Frontal cortex (tissue), 4 donors: ENCODE data around the gene AKNAD1. TPM values are rescaled to one million over a fixed set of nuclear protein-coding genes. Genes with fewer than 3 reads are reported as not detected.
A peak's percentile ranks its signal among the peaks of the same experiment; 100 is the strongest.

Source experiments
- DNase-seq, 2 donors: peaks; one replicate each; pipeline ENCODE4 v3.0.0; 2012; ENCODE audit warnings: low spot score in 2 of 2
- FAIRE-seq: peaks from 2 replicates; lab custom pipeline; 2012; peaks lifted over from hg19 to GRCh38; lab: Jason Lieb, UNC
- total RNA-seq: library from RNA; depleted of rRNA; stranded (reverse); fragments of >200 nt; gene quantifications from one replicate; pipeline ENCODE4 v1.2.3, GENCODE V29; 2014
- donor health status: control.
- donor health status: control.
- donor health status: control.

Gene AKNAD1
- total RNA-seq, 1 donor from 2014 or later = 5.3 TPM

GRCh38 chr1:108842525-108843181 lies 14.2 kb downstream of the AKNAD1 start:
- DNase-seq = no peak
- FAIRE-seq = no peak

GRCh38 chr1:108841703-108842102 lies 15.2 kb downstream of the AKNAD1 start:
- FAIRE-seq = no peak
- no peak for DNase-seq

GRCh38 chr1:108832929-108833328 lies 24.0 kb downstream of the AKNAD1 start:
- FAIRE-seq (no peak), DNase-seq (no peak)

- no peak for FAIRE-seq
Measured at GRCh38 chr1:108831225-108831624, 25.7 kb downstream of the AKNAD1 start.

GRCh38 chr1:108830119-108831008 lies 26.5 kb downstream of the AKNAD1 start:
- DNase-seq (peak in 1 of 2 donors; percentile 55), FAIRE-seq (no peak)

More at GRCh38 chr1:108831225-108831624, 25.7 kb downstream of the AKNAD1 start:
- no peak for DNase-seq

- FAIRE-seq (no peak), DNase-seq (no peak)
Measured at GRCh38 chr1:108829498-108829916, 27.4 kb downstream of the AKNAD1 start.

GRCh38 chr1:108828074-108828961 lies 28.6 kb downstream of the AKNAD1 start:
- DNase-seq (peak; percentile 50 to 71), FAIRE-seq (no peak)

GRCh38 chr1:108826081-108826635 lies 30.7 kb downstream of the AKNAD1 start:
- DNase-seq (no peak), FAIRE-seq (no peak)

GRCh38 chr1:108824051-108824450 lies 32.8 kb downstream of the AKNAD1 start:
- FAIRE-seq = no peak
- no peak for DNase-seq

GRCh38 chr1:108823632-108824031 lies 33.3 kb downstream of the AKNAD1 start:
- DNase-seq (no peak), FAIRE-seq (no peak)

GRCh38 chr1:108819878-108820277 lies 37.0 kb downstream of the AKNAD1 start:
- DNase-seq = no peak

GRCh38 chr1:108817811-108818210 lies 39.1 kb downstream of the AKNAD1 start:
- DNase-seq (no peak), FAIRE-seq (no peak)

More at GRCh38 chr1:108819878-108820277, 37.0 kb downstream of the AKNAD1 start:
- no peak for FAIRE-seq

GRCh38 chr1:108817016-108817415 lies 39.9 kb downstream of the AKNAD1 start:
- FAIRE-seq = no peak
- DNase-seq = no peak

- DNase-seq = peak; percentile 37 to 58
- no peak for FAIRE-seq
Measured at GRCh38 chr1:108816049-108816893, 40.6 kb downstream of the AKNAD1 start.

- DNase-seq = no peak
- FAIRE-seq = no peak
Measured at GRCh38 chr1:108815566-108815965, 41.3 kb downstream of the AKNAD1 start.

GRCh38 chr1:108814343-108815125 lies 42.4 kb downstream of the AKNAD1 start:
- FAIRE-seq (no peak), DNase-seq (no peak)

- no peak for DNase-seq
- FAIRE-seq = no peak
Measured at GRCh38 chr1:108813326-108813725, 43.6 kb downstream of the AKNAD1 start.

GRCh38 chr1:108811611-108812010 lies 45.3 kb downstream of the AKNAD1 start:
- DNase-seq = no peak
- FAIRE-seq = no peak
